ENCODE results near the gene KLHL20. TPM values are rescaled to one million over a fixed set of nuclear protein-coding genes. Genes with fewer than 3 reads are reported as not detected.

KLHL20 gene, protein sequence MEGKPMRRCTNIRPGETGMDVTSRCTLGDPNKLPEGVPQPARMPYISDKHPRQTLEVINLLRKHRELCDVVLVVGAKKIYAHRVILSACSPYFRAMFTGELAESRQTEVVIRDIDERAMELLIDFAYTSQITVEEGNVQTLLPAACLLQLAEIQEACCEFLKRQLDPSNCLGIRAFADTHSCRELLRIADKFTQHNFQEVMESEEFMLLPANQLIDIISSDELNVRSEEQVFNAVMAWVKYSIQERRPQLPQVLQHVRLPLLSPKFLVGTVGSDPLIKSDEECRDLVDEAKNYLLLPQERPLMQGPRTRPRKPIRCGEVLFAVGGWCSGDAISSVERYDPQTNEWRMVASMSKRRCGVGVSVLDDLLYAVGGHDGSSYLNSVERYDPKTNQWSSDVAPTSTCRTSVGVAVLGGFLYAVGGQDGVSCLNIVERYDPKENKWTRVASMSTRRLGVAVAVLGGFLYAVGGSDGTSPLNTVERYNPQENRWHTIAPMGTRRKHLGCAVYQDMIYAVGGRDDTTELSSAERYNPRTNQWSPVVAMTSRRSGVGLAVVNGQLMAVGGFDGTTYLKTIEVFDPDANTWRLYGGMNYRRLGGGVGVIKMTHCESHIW
- 22.2 and 24.5 TPM in 2 replicates for total RNA-seq

DNA sequence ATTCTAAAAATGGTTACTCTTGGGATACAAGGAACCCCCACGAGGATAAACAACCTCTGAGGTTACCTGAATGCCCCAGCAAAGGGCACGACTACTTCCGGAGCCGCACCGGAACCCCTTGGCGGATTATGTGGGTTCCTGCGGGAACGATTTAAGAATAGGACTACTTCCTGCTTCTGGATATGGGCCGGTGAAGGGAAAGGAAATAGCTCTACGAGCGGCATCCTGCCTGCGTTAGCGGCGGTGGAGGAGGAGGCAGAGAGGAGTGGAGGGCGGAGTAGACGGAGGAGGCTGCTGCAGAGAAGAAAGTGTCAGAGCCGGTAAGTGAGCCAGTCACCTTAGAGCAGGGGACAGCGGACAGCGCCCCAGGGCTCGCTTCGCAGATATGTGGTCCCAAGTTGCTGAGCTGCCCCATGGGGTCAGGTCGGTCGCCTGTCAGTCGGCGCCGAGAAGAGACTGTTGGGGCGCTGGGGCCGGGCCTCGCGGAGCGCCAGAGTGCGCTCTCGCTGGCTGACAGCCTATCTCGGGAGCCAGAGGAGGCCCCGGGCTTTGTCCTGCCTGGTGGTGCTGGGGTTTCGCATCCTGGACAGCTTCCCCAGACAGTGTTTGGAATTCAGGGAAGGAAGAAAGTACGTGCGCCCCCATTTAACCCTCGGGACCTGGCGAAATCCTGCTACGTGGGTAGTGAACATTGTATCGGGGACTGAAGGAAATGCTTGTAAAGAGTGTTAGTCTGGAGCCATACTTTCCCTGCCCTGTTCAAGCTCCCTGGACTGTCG lies at the start of gene KLHL20:
Gene KLHL20 (plus strand): TSS at position 223 of the 779 bp plus-strand sequence. CDS start 1,063 bp downstream, outside the sequence.

DNA sequence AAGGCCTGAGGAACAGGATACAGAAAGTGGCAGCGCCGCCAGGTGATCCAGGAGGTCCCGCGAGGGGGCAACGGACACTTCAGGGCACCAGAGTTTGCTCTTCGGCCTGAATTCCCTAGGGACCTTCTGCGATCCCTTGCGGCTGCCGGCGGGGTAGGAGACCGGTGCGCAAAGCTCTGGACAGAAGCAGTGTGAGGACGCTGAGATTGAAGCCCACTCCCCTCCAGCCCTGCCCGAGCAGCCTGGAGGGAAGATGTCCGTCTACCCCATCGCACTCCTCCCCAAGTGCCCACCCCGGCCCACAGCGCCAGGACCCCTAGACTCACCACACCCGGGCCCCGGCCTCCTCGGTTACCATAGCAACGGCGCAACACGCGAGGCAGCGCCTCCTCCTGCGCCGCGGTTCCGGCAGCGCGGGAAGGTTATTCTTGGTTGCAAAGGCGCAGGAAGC lies 45.3 kb upstream of the KLHL20 start, which contains the start of gene ANKRD45:
Gene ANKRD45 (minus strand): TSS at position 361 of the 451 bp plus-strand sequence. CDS start 10,433 bp downstream, outside the sequence.

DNA sequence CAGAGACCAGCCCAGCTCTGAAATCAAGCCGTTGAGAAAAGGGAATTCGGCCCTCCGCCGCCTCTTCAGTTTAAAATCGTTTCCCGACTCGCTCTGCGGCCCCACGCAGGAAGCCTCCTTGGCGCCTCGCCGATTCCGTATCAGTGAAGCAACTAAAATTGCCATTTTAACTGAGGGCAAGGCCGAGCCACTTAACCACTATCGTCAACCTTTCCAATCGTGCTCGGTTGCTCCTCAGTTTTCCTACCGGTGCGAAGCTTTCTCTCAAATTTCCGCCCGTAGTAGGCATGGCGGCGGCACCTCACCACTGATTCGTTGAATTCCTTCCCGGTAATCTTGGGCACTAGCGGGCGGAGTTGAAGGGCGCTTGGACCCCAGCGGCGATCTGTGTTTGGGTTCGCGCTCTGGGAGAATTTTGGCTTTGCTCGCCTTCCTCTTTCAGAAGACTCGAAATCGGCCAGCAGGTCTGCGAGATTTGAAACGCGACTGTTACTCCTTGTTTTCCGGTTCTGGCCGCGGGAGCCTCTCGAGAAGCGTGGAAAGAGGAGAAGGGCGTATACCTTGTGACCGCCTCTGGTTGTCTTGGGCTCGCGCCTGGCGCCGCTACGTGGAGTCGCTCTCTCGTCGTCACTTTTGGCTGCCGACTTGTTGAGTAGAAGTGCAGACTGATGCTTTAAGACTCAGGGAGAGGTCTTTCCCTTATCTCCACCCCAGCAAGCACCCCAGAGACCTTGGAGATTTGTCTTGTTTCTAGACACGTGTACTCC lies 109.7 kb downstream of the KLHL20 start, which contains the start of the genes CENPL and DARS2:
Gene CENPL (minus strand): TSS at position 569 of the 767 bp plus-strand sequence. CDS start 13,584 bp downstream, outside the sequence.
Gene DARS2 (plus strand): TSS at position 359 of the 767 bp plus-strand sequence. CDS start 557 bp downstream, outside the sequence.

Other genes starting within 250 kb of the KLHL20 start
- 502 TPM in 2 replicates for gene PRDX6, start 237.6 kb upstream of the KLHL20 start, total RNA-seq
- gene SLC9C2, start 111.9 kb upstream of the KLHL20 start, total RNA-seq: not detected in 2 replicates
- gene TEX50, start 79.6 kb upstream of the KLHL20 start, total RNA-seq: not detected in 2 replicates
- 0.53 TPM in 1 of 2 replicates, not detected in the other for gene ANKRD45, start 45.1 kb upstream of the KLHL20 start, total RNA-seq
- gene DARS2, start 109.7 kb downstream of the KLHL20 start, total RNA-seq: 23.6 and 27.5 TPM in 2 replicates
- gene CENPL, start 109.9 kb downstream of the KLHL20 start, total RNA-seq: 8.4 and 16.3 TPM in 2 replicates
- gene GAS5, start 153.0 kb downstream of the KLHL20 start, total RNA-seq: 389 and 390 TPM in 2 replicates
- 1.2 and 1.9 TPM in 2 replicates for gene ZBTB37, start 153.4 kb downstream of the KLHL20 start, total RNA-seq
- gene SERPINC1, start 202.3 kb downstream of the KLHL20 start, total RNA-seq: not detected in 2 replicates